ENCODE measurements around the gene SIM1.
A peak's percentile ranks its signal among the peaks of the same experiment; 100 is the strongest.
"Not testable (repeated sequence)": the region's sequence is repeated elsewhere in the genome, so short reads cannot be mapped to it uniquely, and the experiment has no call there.

The SIM1 gene

DNA sequence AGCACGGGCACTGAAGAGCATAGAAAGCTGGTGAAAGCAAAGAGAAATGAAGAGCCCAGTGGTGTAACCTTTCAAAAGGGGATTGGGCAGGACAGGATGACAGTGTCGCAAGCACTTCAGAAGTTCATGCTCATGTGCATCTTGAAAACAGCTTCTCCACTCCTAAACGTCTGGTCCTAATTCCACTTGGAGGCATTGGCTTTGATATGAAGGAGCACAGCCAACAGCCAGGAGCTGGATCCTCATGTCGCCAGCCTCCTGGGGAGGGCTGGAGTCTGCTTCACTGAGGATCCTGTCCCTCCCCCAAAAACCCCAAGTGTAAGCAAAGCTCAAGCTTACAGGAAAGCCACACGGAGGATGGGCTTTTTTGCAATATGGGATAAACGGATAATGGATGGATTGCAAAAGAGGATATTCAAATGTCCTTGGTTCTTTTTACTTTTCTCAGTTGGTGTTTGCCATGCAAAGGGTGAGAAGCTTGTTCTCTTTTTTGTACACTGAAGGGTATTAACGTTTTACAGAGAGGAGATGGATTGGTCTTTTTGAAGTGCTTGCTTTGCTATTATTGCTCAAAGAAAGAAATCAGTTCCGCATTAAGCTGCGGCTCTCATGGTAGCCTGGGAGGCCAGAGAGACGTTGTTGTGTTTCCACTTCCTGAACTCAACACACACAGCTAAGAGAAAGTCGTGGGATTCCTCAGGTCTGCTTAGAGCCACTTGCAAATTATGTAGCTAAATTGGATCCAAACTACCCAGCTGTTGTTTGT lies 92.2 kb downstream of the SIM1 start:
- H3K27ac ChIP-seq (ENCODE audit: insufficient read depth in 1 of 2, low read depth in 1 of 2, low read length in 2 of 2, poor library complexity in 1 of 2, severe bottlenecking in 2 of 2): no peak overlapping the region
- ChIA-PET CTCF (no interaction called here), POLR2A (no interaction called here)
- no peaks in the 10 kb centered on the region for H3K9me3 ChIP-seq (ENCODE audit: control extremely low read depth in 1 of 5, control insufficient read depth in 4 of 5, insufficient read depth in 2 of 5, low read depth in 1 of 5, low read length in 4 of 5)
- peaks cover 0 to 8% (median 0%) of the 10 kb centered on the region in 5 experiments for H3K27me3 ChIP-seq (replicated peaks in 2 of 5; ENCODE audit: control insufficient read depth in 4 of 5, insufficient read depth in 5 of 5, low read length in 4 of 5)
- 74% methylated on average over 9 of the region's 11 CpGs for WGBS (ENCODE audit: insufficient coverage)
- H3K4me1 ChIP-seq (ENCODE audit: control extremely low read depth in 1 of 4, control insufficient read depth in 4 of 4, insufficient read depth in 4 of 4, low read length in 3 of 4): no peaks in the 10 kb centered on the region
- H3K36me3 ChIP-seq (ENCODE audit: control insufficient read depth in 4 of 4, insufficient read depth in 4 of 4, low read length in 3 of 4): no peaks in the 10 kb centered on the region
- no peak overlapping the region for H3K4me3 ChIP-seq (ENCODE audit: control insufficient read depth in 1 of 7, extremely low read depth in 1 of 7, insufficient read depth in 4 of 7, low read depth in 2 of 7, low read length in 6 of 7)
- DNase-seq: no peak

DNA sequence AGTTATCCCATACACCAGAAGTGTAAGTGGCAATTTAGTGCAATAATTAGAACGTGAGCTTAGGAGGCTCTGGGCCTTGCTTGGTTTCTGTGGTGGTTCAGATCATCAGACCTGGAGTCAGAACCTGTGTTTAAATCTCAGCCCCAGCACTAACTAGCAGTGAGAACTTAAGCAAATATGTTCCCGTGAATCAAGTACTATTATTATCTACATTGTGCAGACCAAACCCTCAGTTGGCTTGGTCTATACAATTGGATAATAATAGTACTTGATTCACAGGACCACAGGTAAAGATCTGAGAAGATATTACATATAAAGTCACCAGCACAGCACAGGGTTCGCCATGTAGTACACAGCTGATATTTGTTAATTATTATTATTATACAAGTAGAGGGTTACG lies 93.1 kb downstream of the SIM1 start:
- ChIA-PET POLR2A (no interaction called here), CTCF (no interaction called here)
- H3K27ac ChIP-seq (ENCODE audit: insufficient read depth in 1 of 2, low read depth in 1 of 2, low read length in 2 of 2, poor library complexity in 1 of 2, severe bottlenecking in 2 of 2): no peak overlapping the region
- no CpG with 5 or more reads among the region's 4 CpGs for WGBS (ENCODE audit: insufficient coverage)
- DNase-seq: no peak
- no peaks in the 10 kb centered on the region for H3K4me1 ChIP-seq (ENCODE audit: control extremely low read depth in 1 of 4, control insufficient read depth in 4 of 4, insufficient read depth in 4 of 4, low read length in 3 of 4)
- H3K4me3 ChIP-seq (ENCODE audit: control insufficient read depth in 1 of 7, extremely low read depth in 1 of 7, insufficient read depth in 4 of 7, low read depth in 2 of 7, low read length in 6 of 7): no peak overlapping the region
- H3K36me3 ChIP-seq (ENCODE audit: control insufficient read depth in 4 of 4, insufficient read depth in 4 of 4, low read length in 3 of 4): no peaks in the 10 kb centered on the region
- H3K27me3 ChIP-seq (replicated peaks in 2 of 5; ENCODE audit: control insufficient read depth in 4 of 5, insufficient read depth in 5 of 5, low read length in 4 of 5): peaks cover 0 to 8% (median 0%) of the 10 kb centered on the region in 5 experiments
- no peaks in the 10 kb centered on the region for H3K9me3 ChIP-seq (ENCODE audit: control extremely low read depth in 1 of 5, control insufficient read depth in 4 of 5, insufficient read depth in 2 of 5, low read depth in 1 of 5, low read length in 4 of 5)

DNA sequence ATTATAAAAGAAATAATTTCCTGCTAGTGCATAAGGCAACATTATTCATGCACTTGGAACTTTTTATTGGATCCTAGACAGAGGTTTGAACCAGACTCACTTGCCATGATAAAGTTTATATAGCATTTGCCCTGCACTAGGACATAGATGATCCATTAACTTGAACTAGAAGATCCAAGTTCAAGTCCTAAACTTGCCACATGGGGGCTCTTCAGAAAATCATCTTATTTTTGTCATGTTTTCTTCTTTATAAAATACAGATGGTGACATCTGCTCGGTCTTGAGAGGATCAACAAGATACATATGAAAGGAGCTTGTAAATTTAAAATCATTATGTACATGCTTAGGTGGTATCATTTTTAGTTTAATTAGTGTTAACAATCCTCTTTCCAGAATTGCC lies 94.5 kb downstream of the SIM1 start:
- ChIA-PET CTCF (no interaction called here), POLR2A (no interaction called here)
- no peak overlapping the region for H3K4me3 ChIP-seq (ENCODE audit: control insufficient read depth in 1 of 7, extremely low read depth in 1 of 7, insufficient read depth in 4 of 7, low read depth in 2 of 7, low read length in 6 of 7)
- no CpG with 5 or more reads among the region's 1 CpG for WGBS (ENCODE audit: insufficient coverage)
- DNase-seq: no peak
- no peaks in the 10 kb centered on the region for H3K4me1 ChIP-seq (ENCODE audit: control extremely low read depth in 1 of 4, control insufficient read depth in 4 of 4, insufficient read depth in 4 of 4, low read length in 3 of 4)
- H3K9me3 ChIP-seq (ENCODE audit: control extremely low read depth in 1 of 5, control insufficient read depth in 4 of 5, insufficient read depth in 2 of 5, low read depth in 1 of 5, low read length in 4 of 5): no peaks in the 10 kb centered on the region
- H3K27ac ChIP-seq (ENCODE audit: insufficient read depth in 1 of 2, low read depth in 1 of 2, low read length in 2 of 2, poor library complexity in 1 of 2, severe bottlenecking in 2 of 2): no peak overlapping the region
- H3K27me3 ChIP-seq (replicated peaks in 2 of 5; ENCODE audit: control insufficient read depth in 4 of 5, insufficient read depth in 5 of 5, low read length in 4 of 5): peaks cover 0 to 8% (median 0%) of the 10 kb centered on the region in 5 experiments
- H3K36me3 ChIP-seq (ENCODE audit: control insufficient read depth in 4 of 4, insufficient read depth in 4 of 4, low read length in 3 of 4): no peaks in the 10 kb centered on the region

DNA sequence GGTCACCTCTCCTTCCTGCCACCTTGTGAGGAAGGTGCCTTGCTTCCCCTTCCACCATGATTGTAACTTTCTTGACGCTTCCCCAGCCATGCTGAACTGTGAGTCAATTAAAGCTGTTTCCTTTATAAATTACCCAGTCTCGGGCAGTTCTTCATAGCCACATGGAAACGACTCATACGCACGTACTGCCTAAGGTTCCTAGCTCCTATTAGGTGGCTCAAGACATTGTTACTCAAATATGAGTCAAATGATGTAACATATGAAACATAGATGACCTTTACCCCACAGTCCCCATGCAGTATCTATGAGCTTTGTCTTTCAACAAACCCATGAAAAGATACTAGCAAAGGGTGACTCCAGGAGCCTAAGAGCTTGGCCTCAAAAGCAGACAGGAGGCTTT lies 98.3 kb downstream of the SIM1 start:
- peaks cover 0 to 5% (median 0%) of the 10 kb centered on the region in 4 experiments for H3K4me1 ChIP-seq (ENCODE audit: control extremely low read depth in 1 of 4, control insufficient read depth in 4 of 4, insufficient read depth in 4 of 4, low read length in 3 of 4)
- WGBS (ENCODE audit: insufficient coverage): 100% methylated on average over 1 of the region's 5 CpGs
- no peak overlapping the region for H3K4me3 ChIP-seq (ENCODE audit: control insufficient read depth in 1 of 7, extremely low read depth in 1 of 7, insufficient read depth in 4 of 7, low read depth in 2 of 7, low read length in 6 of 7)
- no peaks in the 10 kb centered on the region for H3K36me3 ChIP-seq (ENCODE audit: control insufficient read depth in 4 of 4, insufficient read depth in 4 of 4, low read length in 3 of 4)
- H3K9me3 ChIP-seq (ENCODE audit: control extremely low read depth in 1 of 5, control insufficient read depth in 4 of 5, insufficient read depth in 2 of 5, low read depth in 1 of 5, low read length in 4 of 5): no peaks in the 10 kb centered on the region
- POLR2A ChIA-PET: no interaction called here
- no peak overlapping the region for H3K27ac ChIP-seq (ENCODE audit: insufficient read depth in 1 of 2, low read depth in 1 of 2, low read length in 2 of 2, poor library complexity in 1 of 2, severe bottlenecking in 2 of 2)
- CTCF ChIA-PET: no interaction called here
- peaks cover 0 to 1% (median 0%) of the 10 kb centered on the region in 5 experiments for H3K27me3 ChIP-seq (replicated peaks in 2 of 5; ENCODE audit: control insufficient read depth in 4 of 5, insufficient read depth in 5 of 5, low read length in 4 of 5)
- DNase-seq: peak in 1 of 3 donors; percentile 13

DNA sequence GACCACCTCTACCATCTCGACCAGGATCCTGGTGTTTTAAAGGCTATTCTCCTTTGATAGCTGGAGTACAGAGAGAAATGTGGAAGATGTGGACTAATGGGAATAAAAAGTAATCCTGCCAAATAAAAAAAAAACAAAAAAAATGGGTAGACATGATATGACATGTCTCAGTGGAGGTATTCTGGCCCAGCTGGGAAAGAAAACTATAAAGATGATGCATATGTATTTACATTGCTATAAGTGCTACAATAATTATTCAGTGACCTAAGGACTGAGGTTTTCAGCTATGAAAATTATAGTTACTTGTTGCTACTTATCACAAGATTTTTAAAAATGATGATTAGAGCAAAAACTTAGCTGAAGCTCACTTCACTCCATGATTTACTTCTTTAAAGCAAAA lies 101.1 kb downstream of the SIM1 start:
- ChIA-PET POLR2A (no interaction called here), CTCF (no interaction called here)
- Histone ChIP-seq H3K27ac (ENCODE audit: insufficient read depth in 1 of 2, low read depth in 1 of 2, low read length in 2 of 2, poor library complexity in 1 of 2, severe bottlenecking in 2 of 2) (no peak overlapping the region), H3K36me3 (ENCODE audit: control insufficient read depth in 4 of 4, insufficient read depth in 4 of 4, low read length in 3 of 4) (no peaks in the 10 kb centered on the region), H3K9me3 (ENCODE audit: control extremely low read depth in 1 of 5, control insufficient read depth in 4 of 5, insufficient read depth in 2 of 5, low read depth in 1 of 5, low read length in 4 of 5) (no peaks in the 10 kb centered on the region), H3K4me1 (ENCODE audit: control extremely low read depth in 1 of 4, control insufficient read depth in 4 of 4, insufficient read depth in 4 of 4, low read length in 3 of 4) (peaks cover 0 to 5% (median 0%) of the 10 kb centered on the region in 4 experiments), H3K27me3 (replicated peaks in 2 of 5; ENCODE audit: control insufficient read depth in 4 of 5, insufficient read depth in 5 of 5, low read length in 4 of 5) (peaks cover 0 to 1% (median 0%) of the 10 kb centered on the region in 5 experiments), H3K4me3 (ENCODE audit: control insufficient read depth in 1 of 7, extremely low read depth in 1 of 7, insufficient read depth in 4 of 7, low read depth in 2 of 7, low read length in 6 of 7) (no peak overlapping the region)
- no peak for DNase-seq
- no CpG with 5 or more reads among the region's 1 CpG for WGBS (ENCODE audit: insufficient coverage)

DNA sequence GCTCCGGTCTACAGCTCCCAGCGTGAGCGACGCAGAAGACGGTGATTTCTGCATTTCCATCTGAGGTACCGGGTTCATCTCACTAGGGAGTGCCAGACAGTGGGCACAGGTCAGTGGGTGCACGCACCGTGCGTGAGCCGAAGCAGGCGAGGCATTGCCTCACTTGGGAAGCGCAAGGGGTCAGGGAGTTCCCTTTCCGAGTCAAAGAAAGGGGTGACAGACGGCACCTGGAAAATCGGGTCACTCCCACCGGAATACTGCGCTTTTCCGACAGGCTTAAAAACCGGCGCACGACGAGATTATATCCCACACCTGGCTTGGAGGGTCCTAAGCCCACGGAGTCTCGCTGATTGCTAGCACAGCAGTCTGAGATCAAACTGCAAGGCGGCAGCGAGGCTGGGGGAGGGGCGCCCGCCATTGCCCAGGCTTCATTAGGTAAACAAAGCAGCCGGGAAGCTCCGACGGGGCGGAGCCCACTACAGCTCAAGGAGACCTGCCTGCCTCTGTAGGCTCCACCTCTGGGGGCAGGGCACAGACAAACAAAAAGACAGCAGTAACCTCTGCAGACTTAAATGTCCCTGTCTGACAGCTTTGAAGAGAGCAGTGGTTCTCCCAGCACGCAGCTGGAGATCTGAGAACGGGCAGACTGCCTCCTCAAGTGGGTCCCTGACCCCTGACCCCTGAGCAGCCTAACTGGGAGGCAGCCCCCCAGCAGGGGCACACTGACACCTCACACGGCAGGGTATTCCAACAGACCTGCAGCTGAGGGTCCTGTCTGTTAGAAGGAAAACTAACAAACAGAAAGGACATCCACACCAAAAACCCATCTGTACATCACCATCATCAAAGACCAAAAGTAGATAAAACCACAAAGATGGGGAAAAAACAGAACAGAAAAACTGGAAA lies 109.7 kb downstream of the SIM1 start:
- H3K4me1 ChIP-seq (ENCODE audit: control extremely low read depth in 1 of 4, control insufficient read depth in 4 of 4, insufficient read depth in 4 of 4, low read length in 3 of 4); H3K9me3 ChIP-seq (ENCODE audit: control extremely low read depth in 1 of 5, control insufficient read depth in 4 of 5, insufficient read depth in 2 of 5, low read depth in 1 of 5, low read length in 4 of 5); CTCF ChIA-PET; H3K27me3 ChIP-seq (replicated peaks in 2 of 5; ENCODE audit: control insufficient read depth in 4 of 5, insufficient read depth in 5 of 5, low read length in 4 of 5); H3K4me3 ChIP-seq (ENCODE audit: control insufficient read depth in 1 of 7, extremely low read depth in 1 of 7, insufficient read depth in 4 of 7, low read depth in 2 of 7, low read length in 6 of 7); POLR2A ChIA-PET; H3K27ac ChIP-seq (ENCODE audit: insufficient read depth in 1 of 2, low read depth in 1 of 2, low read length in 2 of 2, poor library complexity in 1 of 2, severe bottlenecking in 2 of 2); DNase-seq; H3K36me3 ChIP-seq (ENCODE audit: control insufficient read depth in 4 of 4, insufficient read depth in 4 of 4, low read length in 3 of 4): not testable (repeated sequence)
- WGBS (ENCODE audit: insufficient coverage): 88% methylated on average over 19 of the region's 35 CpGs

Measured in common myeloid progenitor, CD34-positive (primary cell).